ENCODE measurements around the gene PAPOLB. TPM values are rescaled to one million over a fixed set of nuclear protein-coding genes. Genes with fewer than 3 reads are reported as not detected.

Gene PAPOLB
- total RNA-seq, 3 donors from 2014 or later (not counting 1 experiment from before 2014, with no cell fraction given), result 0.14 to 0.36 (median 0.20) TPM

DNA sequence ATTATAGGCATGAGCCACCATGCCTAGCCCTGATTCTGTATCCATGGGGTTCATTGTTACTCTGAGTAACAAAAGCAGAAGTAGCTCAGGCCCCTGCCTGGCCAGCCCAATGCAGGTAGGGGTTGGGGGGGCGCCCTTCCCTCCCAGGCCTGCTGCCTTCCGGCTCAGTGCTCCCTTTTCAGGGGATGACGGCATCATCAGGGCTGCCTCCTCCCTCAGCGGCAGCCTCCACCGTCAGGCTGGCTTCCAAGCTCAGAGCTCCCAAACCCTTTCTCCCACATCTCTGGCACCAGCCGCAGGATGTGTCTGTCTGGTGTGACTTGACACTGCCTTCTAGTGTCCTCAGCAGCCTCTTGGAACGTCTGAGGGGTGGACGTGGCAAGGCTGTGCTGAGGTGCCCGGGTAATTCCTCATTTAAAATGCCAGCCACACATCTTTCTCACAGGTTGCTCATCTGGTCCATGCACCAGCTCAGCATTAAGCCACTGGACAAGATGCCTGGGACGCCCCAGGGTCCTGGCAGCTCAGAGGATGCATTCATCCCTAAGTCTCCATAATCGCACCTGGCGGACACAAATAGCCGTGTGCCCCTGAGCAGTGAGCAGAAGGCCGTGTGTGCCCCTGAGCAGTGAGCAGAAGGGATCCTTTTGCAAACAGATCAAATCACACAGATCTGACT lies 38.2 kb downstream of the PAPOLB start:
- peaks cover 0 to 2% of the 10 kb centered on the region in 2 donors for H3K27me3 Mint-ChIP-seq (ENCODE audit: low read depth in 2 of 2)
- Histone ChIP-seq H3K27me3 (ENCODE audit: control insufficient read depth, insufficient read depth, low read length) (no peaks in the 10 kb centered on the region), H3K36me3 (ENCODE audit: control insufficient read depth, insufficient read depth, low read length) (no peaks in the 10 kb centered on the region), H3K4me3 (ENCODE audit: low read length) (no peak overlapping the region), H3K4me1 (ENCODE audit: control insufficient read depth, insufficient read depth, low read length) (no peaks in the 10 kb centered on the region), H3K9me3 (ENCODE audit: control insufficient read depth, insufficient read depth, low read length) (no peaks in the 10 kb centered on the region), H3K27ac (ENCODE audit: low read length) (no peak overlapping the region)
- TF ChIP-seq, protein P1, sequence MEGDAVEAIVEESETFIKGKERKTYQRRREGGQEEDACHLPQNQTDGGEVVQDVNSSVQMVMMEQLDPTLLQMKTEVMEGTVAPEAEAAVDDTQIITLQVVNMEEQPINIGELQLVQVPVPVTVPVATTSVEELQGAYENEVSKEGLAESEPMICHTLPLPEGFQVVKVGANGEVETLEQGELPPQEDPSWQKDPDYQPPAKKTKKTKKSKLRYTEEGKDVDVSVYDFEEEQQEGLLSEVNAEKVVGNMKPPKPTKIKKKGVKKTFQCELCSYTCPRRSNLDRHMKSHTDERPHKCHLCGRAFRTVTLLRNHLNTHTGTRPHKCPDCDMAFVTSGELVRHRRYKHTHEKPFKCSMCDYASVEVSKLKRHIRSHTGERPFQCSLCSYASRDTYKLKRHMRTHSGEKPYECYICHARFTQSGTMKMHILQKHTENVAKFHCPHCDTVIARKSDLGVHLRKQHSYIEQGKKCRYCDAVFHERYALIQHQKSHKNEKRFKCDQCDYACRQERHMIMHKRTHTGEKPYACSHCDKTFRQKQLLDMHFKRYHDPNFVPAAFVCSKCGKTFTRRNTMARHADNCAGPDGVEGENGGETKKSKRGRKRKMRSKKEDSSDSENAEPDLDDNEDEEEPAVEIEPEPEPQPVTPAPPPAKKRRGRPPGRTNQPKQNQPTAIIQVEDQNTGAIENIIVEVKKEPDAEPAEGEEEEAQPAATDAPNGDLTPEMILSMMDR (IDR thresholded peaks at IDR 0.05), result no peak
- H3K36me3 Mint-ChIP-seq, result no peaks in the 10 kb centered on the region
- no peaks in the 10 kb centered on the region for H3K9me3 Mint-ChIP-seq
- H3K27ac Mint-ChIP-seq, result no peak overlapping the region
- DNase-seq (no peak), ATAC-seq (no peak)
- WGBS (ENCODE audit: insufficient coverage), result 51% methylated on average over 14 of the region's 14 CpGs
- no peak overlapping the region for H3K4me3 Mint-ChIP-seq
- intact Hi-C loops (cut with micrococcal nuclease), result no loop called here
- no peaks in the 10 kb centered on the region for H3K4me1 Mint-ChIP-seq

DNA sequence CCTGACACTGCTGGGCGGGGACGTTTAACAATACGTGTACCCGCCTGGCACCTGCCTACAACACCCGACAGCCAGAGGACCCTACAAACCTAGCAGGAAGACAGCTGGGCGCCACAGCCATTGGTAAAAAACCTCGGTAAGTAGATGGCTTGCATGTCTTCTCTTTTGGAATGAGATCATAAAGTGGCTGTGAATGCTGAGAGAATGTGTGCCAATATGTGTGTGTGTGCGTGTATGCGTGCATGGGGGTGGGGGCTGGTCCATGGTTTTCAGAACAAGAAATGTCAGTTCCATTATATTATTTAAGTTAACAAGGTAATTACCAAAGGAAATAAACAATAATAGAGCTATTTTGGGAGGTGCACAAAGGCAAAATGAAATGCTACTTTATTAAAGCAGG lies 39.2 kb downstream of the PAPOLB start:
- intact Hi-C loops (cut with micrococcal nuclease), result no loop called here
- Mint-ChIP-seq H3K9me3 (no peaks in the 10 kb centered on the region), H3K4me3 (no peak overlapping the region), H3K27ac (no peak overlapping the region), H3K27me3 (ENCODE audit: low read depth in 2 of 2) (peaks cover 0 to 2% of the 10 kb centered on the region in 2 donors), H3K4me1 (no peaks in the 10 kb centered on the region), H3K36me3 (no peaks in the 10 kb centered on the region)
- WGBS (ENCODE audit: insufficient coverage), result 86% methylated on average over 9 of the region's 9 CpGs
- H3K4me3 ChIP-seq (ENCODE audit: low read length), result no peak overlapping the region
- H3K27ac ChIP-seq (ENCODE audit: low read length), result no peak overlapping the region
- no peaks in the 10 kb centered on the region for H3K4me1 ChIP-seq (ENCODE audit: control insufficient read depth, insufficient read depth, low read length)
- DNase-seq, result no peak
- TF ChIP-seq, protein P1 (IDR thresholded peaks at IDR 0.05), result no peak
- no peaks in the 10 kb centered on the region for H3K9me3 ChIP-seq (ENCODE audit: control insufficient read depth, insufficient read depth, low read length)
- H3K27me3 ChIP-seq (ENCODE audit: control insufficient read depth, insufficient read depth, low read length), result no peaks in the 10 kb centered on the region
- no peak for ATAC-seq
- H3K36me3 ChIP-seq (ENCODE audit: control insufficient read depth, insufficient read depth, low read length), result no peaks in the 10 kb centered on the region

DNA sequence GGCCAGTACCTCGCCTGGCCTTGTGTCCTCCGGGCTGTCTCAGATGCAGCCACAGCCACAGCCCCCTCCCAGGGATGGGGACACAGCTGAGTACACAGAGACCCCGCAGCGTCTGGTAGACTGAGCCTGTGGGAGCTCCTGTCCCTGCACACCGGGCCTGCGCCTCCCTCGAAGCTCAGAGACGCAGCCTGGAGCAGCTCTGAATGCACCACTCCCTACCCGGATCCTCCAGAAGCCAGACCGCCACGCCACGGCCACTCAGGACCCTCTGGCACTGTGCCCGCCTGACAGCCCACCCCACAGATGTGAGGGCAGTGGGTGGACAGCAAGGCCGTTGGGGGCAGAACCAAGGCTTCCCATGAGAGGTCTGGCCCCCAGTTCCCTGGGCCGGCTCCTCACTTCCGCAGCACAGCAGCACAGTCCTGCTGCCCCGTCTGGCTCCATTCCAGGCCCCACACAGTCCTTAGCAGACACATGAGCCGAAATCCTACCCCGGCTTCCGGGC lies 40.8 kb downstream of the PAPOLB start:
- H3K27ac ChIP-seq (ENCODE audit: low read length), result no peak overlapping the region
- H3K4me1 ChIP-seq (ENCODE audit: control insufficient read depth, insufficient read depth, low read length), result no peaks in the 10 kb centered on the region
- H3K36me3 Mint-ChIP-seq, result no peaks in the 10 kb centered on the region
- no peak for ATAC-seq
- intact Hi-C loops (cut with micrococcal nuclease), result no loop called here
- DNase-seq, result no peak
- no peaks in the 10 kb centered on the region for H3K27me3 ChIP-seq (ENCODE audit: control insufficient read depth, insufficient read depth, low read length)
- no peak overlapping the region for H3K4me3 Mint-ChIP-seq
- H3K4me1 Mint-ChIP-seq, result no peaks in the 10 kb centered on the region
- no peaks in the 10 kb centered on the region for H3K36me3 ChIP-seq (ENCODE audit: control insufficient read depth, insufficient read depth, low read length)
- peaks cover 0 to 2% of the 10 kb centered on the region in 2 donors for H3K27me3 Mint-ChIP-seq (ENCODE audit: low read depth in 2 of 2)
- no peak overlapping the region for H3K4me3 ChIP-seq (ENCODE audit: low read length)
- no peak overlapping the region for H3K27ac Mint-ChIP-seq
- no peaks in the 10 kb centered on the region for H3K9me3 Mint-ChIP-seq
- no peaks in the 10 kb centered on the region for H3K9me3 ChIP-seq (ENCODE audit: control insufficient read depth, insufficient read depth, low read length)
- TF ChIP-seq, protein P1 (IDR thresholded peaks at IDR 0.05), result no peak
- WGBS (ENCODE audit: insufficient coverage), result 89% methylated on average over 20 of the region's 20 CpGs
